Measurements from ENCODE around the gene CD302.
"Not testable (repeated sequence)": the region's sequence is repeated elsewhere in the genome, so short reads cannot be mapped to it uniquely, and the experiment has no call there.

The CD302 gene

GRCh38 chr2:159724795-159725572 lies 73.0 kb downstream of the CD302 start:
- H3K4me1 ChIP-seq (ENCODE audit: control insufficient read depth in 1 of 2, insufficient read depth in 2 of 2, low read length in 2 of 2): peaks cover 0 to 18% of the 10 kb centered on the region in 2 donors
- not testable (repeated sequence) for H3K9me3 ChIP-seq (ENCODE audit: control insufficient read depth in 1 of 2, low read length in 2 of 2); H3K27me3 ChIP-seq (ENCODE audit: low read depth, low read length); H3K27ac ChIP-seq (ENCODE audit: low read length); H3K4me3 ChIP-seq (ENCODE audit: low read depth in 1 of 2, low read length in 2 of 2)
- H3K36me3 ChIP-seq (ENCODE audit: control insufficient read depth in 1 of 2, insufficient read depth in 2 of 2, low read length in 2 of 2): peaks cover 5 to 20% of the 10 kb centered on the region in 2 donors

- Histone ChIP-seq H3K9me3 (ENCODE audit: control insufficient read depth in 1 of 2, low read length in 2 of 2) (no peaks in the 10 kb centered on the region), H3K4me3 (ENCODE audit: low read depth in 1 of 2, low read length in 2 of 2) (no peak overlapping the region), H3K36me3 (ENCODE audit: control insufficient read depth in 1 of 2, insufficient read depth in 2 of 2, low read length in 2 of 2) (peaks cover 13 to 20% of the 10 kb centered on the region in 2 donors), H3K27ac (ENCODE audit: low read length) (no peak overlapping the region), H3K27me3 (ENCODE audit: low read depth, low read length) (no peaks in the 10 kb centered on the region), H3K4me1 (ENCODE audit: control insufficient read depth in 1 of 2, insufficient read depth in 2 of 2, low read length in 2 of 2) (peaks cover 0 to 23% of the 10 kb centered on the region in 2 donors)
These were observed 75.4 kb downstream of the CD302 start for GRCh38 chr2:159722580-159722979.

GRCh38 chr2:159720676-159721075 lies 77.3 kb downstream of the CD302 start:
- H3K36me3 ChIP-seq (ENCODE audit: control insufficient read depth in 1 of 2, insufficient read depth in 2 of 2, low read length in 2 of 2): peaks cover 24 to 27% of the 10 kb centered on the region in 2 donors

More at GRCh38 chr2:159720676-159721075, 77.3 kb downstream of the CD302 start:
- no peaks in the 10 kb centered on the region for H3K9me3 ChIP-seq (ENCODE audit: control insufficient read depth in 1 of 2, low read length in 2 of 2)
- no peak overlapping the region for H3K27ac ChIP-seq (ENCODE audit: low read length)
- peaks cover 9 to 38% of the 10 kb centered on the region in 2 donors for H3K4me1 ChIP-seq (ENCODE audit: control insufficient read depth in 1 of 2, insufficient read depth in 2 of 2, low read length in 2 of 2)
- no peak overlapping the region for H3K4me3 ChIP-seq (ENCODE audit: low read depth in 1 of 2, low read length in 2 of 2)
- no peaks in the 10 kb centered on the region for H3K27me3 ChIP-seq (ENCODE audit: low read depth, low read length)
